VCaP (cell line): ENCODE results near the gene CNPY1.

ENCODE experiments used
- H3K27ac ChIP-seq: fragments of 450-650 bp; 2 replicates; pipeline ENCODE4 v1.5.1; 2017
- CTCF ChIP-seq: fragments of 450-650 bp; conservative IDR thresholded peaks from 2 replicates; pipeline ENCODE4 v1.5.1; 2017; ENCODE audit warnings: mild to moderate bottlenecking, moderate library complexity

The CNPY1 gene

DNA sequence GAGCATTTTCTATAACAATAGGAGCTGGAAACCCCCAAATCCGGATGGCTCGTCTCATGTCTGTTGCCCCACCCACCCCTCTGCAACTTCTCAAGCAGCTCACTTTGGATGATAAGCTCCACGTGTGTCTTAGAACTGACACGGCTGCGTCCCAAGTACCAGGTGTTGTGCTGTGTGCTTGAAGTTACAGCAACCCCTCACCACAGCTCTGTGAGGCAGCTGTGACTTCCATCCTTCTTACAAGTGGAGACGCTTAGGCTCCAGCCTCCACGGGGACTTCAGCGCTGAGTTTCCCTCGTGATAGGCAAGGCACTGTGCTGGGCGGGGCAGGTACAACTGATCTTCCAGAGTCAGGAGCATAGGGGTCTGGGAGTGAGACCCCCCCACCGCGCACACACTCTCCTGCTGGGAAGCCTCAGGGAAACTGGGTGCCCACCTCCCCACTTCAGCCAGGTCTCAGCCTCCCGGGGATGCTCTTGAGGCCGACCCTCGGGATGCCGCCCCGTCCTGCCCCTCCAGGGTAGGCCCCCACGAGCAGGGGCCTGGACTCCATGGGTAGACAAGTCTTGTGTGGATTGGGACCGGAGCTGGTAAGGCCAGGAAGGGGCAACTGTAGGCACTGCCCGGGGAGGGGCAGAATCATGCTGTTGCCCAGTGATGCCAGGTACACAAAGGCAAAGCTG, 57.1 kb downstream of the CNPY1 start:
- no peak overlapping the region for H3K27ac ChIP-seq

GRCh38 chr7:155488483-155489127, 57.8 kb downstream of the CNPY1 start:
- no peak overlapping the region for H3K27ac ChIP-seq
- TF ChIP-seq CTCF = no peak

More for the DNA sequence above, 57.1 kb downstream of the CNPY1 start:
- no peak for TF ChIP-seq CTCF

DNA sequence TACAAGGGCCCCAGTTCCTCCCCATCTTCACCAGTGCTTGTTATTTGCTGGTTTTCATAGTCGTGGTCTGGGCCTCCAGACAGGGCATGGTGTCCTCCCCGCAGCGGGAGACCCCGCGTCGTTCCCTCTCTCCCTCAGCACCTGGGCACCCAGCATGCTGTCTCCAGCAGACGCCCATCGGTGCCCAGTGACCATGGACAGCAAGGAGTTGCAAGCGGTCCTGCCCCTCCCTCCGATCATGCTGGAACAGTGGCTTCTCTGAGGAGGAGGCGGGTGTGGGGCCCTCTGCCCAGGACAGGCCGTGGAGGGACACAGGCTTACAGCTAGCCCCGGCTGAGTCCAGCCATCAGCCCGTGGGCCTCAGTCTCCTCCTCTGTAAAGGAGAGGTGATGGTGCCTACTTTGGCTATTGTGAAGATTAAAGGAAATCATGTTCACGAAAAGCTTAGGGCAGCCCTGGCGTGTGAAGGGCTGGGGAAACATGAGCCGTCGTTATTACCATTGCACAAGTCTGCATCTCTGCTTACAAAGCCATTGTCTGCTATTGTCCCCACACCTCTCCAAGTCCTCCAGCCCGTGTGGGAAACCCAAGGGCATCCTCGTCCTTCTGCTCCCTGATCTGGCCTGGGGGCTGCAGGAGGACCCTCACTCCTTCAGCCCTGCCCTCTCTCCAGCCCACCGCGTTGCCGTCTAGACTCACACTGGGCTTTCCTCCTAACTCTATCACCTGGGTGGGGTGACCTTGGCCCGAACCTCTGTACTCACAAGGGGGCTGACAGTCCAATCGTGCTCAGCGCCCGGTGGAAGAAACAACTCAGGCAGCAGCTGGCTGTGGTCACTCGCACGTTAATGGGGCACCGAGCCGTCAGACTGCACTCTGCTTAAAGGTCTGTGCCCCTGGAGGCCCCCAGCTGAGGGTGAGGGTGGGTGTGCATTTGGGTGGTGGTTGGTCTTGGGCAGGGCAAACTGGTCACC, 58.6 kb downstream of the CNPY1 start:
- no peak for TF ChIP-seq CTCF
- no peak overlapping the region for H3K27ac ChIP-seq

DNA sequence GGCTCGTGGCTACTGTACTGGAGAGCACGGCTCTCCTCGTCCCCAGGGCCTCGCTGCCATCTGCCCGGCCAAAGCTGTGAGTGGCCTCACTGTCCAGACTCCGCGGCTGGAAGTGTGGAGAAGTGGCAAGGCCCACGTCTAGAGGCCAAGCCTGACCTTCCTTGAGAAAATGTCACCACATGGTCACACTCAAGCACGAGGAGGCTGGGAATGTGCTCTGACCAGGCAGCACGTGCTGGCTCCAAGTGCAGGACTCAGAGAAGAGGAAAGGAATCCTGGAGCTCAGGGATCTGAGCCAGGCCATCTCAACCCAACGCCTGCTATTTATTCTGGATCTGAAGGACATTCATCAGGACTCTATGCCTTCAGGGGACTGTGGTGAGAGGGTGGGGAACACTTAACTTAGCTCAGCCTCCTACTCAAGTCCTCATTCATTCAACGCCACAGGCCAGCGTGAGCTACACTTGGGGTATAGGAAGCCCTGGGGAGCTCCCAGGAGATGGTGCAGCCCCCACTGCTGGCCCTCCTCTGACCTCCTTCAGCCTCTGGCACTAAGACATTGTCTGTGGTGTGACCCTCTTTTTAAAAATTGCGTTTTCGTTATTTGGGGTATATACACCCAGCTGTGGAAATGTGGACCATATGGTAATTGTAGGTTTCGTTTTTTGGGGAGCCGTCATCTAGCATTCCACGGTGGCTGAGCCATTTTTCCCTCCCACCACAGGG, 59.4 kb downstream of the CNPY1 start:
- TF ChIP-seq CTCF = no peak

DNA sequence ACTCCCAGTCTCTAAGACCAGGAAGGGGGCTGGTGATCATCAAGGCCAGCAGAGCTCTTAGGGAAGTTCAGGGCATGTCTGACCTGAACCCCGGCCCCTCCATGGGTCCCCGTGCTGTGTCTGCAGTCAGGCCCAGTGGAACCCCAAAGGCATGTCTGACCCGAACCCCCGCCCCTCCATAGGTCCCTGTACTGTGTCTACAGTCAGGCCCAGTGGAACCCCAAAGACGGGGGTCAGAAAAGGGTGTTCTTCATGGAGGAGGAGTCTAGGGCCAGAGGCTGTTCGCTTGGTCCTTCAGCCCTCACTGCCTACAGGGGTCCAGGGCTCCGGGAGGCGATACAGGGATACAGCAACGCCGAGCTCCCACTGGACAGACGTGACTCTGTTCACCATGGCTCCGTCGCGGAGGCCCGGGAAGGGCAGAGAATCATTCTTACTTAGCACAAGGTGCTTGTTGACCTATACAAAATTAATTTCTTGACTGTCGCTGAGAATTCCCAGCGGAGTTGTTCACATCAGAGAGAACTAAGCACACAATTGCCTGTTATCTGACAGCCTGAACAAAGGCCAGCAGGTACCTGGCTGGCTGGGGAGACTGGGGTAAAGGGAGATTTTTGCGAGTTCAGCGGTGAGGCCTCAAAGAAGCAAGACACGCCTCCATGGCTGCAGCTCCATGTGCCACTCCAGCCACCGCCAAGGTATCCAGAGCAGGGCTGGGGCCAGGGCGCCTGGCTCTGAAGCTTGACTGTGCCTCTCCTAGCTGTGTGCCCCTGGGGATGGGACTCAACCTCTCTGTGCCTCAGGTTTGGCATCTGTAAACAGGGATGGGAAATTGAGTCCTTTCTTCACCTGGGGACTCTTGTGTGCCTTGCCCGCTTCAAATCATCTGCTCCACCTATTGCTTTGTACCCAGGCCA, 61.6 kb downstream of the CNPY1 start:
- TF ChIP-seq CTCF = no peak

More for the DNA sequence above, 59.4 kb downstream of the CNPY1 start:
- H3K27ac ChIP-seq = no peak overlapping the region

GRCh38 chr7:155483868-155484325, 62.5 kb downstream of the CNPY1 start:
- no peak for TF ChIP-seq CTCF
- no peak overlapping the region for H3K27ac ChIP-seq

More for the DNA sequence above, 61.6 kb downstream of the CNPY1 start:
- no peak overlapping the region for H3K27ac ChIP-seq
